Subcutaneous adipose tissue (tissue), 4 donors: ENCODE results near the gene BTBD2. TPM values are rescaled to one million over a fixed set of nuclear protein-coding genes. Genes with fewer than 3 reads are reported as not detected.

Experiments
- total RNA-seq, 4 donors: library from RNA; depleted of rRNA; stranded (reverse); fragments of >200 nt; gene quantifications; one replicate each; pipeline ENCODE4 v1.1.0, GENCODE V29; 2016
- TF ChIP-seq, protein P1 (sequence below): fragments of 450-650 bp; IDR thresholded peaks from one replicate; pipeline ENCODE4 v1.5.1; 2016; ENCODE audit warnings: low read depth, mild to moderate bottlenecking, control low read depth, antibody characterized with exemption, moderate library complexity

Gene BTBD2
- total RNA-seq, 4 donors from 2014 or later: 39.6 to 76.5 (median 54.3) TPM

- TF ChIP-seq, protein P1, sequence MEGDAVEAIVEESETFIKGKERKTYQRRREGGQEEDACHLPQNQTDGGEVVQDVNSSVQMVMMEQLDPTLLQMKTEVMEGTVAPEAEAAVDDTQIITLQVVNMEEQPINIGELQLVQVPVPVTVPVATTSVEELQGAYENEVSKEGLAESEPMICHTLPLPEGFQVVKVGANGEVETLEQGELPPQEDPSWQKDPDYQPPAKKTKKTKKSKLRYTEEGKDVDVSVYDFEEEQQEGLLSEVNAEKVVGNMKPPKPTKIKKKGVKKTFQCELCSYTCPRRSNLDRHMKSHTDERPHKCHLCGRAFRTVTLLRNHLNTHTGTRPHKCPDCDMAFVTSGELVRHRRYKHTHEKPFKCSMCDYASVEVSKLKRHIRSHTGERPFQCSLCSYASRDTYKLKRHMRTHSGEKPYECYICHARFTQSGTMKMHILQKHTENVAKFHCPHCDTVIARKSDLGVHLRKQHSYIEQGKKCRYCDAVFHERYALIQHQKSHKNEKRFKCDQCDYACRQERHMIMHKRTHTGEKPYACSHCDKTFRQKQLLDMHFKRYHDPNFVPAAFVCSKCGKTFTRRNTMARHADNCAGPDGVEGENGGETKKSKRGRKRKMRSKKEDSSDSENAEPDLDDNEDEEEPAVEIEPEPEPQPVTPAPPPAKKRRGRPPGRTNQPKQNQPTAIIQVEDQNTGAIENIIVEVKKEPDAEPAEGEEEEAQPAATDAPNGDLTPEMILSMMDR: no peak
Measured at GRCh38 chr19:1970806-1971502, 44.6 kb downstream of the BTBD2 start.

GRCh38 chr19:1970003-1970805 lies 45.3 kb downstream of the BTBD2 start:
- TF ChIP-seq, protein P1: no peak

DNA sequence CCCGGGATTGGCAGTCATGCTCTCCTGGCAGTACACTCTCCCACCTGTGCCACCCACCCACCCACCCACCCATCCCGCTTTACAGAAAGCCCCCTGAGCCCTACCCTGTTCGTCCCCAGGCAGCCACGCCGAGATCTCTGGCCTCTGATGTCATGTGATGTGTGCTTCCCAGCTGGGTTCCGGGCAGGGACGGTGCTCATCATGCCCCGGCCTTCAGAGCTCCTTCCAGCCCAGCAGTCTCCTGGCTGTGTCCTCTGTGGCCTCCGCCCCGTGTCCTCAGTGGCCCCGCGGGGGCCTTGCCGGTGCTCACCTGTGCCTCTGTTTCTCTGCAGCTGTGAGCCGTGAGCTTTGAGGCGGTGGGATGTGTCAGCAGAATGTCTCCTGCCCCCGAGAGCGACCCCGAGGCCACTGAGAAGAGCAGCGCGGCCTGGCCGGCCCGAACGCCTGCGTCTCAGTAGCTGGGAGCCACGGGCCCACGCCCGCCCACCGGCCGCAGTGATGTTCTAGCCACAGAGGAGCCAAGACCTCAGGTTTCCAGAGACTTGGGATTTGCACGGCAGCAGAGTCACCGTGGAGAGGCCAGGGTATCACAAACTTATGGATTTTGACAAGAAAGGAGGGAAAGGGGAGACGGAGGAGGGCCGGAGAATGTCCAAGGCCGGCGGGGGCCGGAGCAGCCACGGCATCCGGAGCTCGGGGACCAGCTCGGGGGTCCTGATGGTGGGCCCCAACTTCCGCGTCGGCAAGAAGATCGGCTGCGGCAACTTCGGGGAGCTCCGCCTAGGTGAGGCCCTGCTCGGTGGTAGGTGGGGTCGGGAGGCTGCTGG lies 46.1 kb downstream of the BTBD2 start:
- TF ChIP-seq, protein P1: no peak

DNA sequence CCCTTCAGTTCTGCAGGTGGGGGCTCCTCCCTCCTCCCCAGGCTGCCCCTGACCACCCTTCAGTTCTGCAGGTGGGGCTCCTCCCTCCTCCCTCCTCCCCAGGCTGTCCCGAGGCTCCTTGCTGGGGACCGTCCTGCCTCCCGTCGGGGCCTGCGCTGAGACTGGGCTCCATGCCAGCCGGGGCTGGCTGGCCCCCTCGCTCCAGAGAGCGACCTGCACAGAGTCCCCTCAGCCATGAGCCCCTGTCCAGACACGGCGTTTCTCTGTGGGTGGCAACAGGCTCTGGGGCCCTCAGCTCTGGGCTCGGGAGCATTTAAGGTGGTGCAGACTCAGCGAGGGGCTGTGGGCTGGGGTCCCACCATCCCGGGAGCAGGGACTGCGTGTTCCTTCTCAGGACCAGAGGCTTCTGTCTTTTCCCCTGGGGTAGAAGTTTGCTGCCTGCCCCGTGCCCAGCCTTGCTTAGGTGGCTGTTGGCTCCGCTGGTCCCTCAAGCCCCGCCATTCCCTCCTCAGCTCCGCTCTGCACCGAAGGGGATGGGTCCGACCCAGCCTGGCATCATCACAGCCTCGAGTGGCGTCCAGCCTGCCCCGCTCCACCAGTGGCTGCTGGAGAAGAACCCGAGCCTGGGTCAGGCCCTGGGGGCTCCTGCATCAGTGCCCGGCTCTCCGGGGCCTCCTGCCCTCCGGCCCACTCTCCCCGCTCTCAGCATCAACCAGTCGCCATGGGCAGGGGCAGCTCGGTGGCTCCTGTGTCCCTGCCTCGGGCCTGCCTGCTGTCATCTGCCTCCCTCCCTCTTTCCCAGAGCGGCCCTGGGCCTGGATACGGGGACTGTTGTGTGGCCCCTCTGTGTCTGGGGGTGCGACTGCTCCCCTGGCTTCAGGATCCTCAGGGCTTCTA lies 47.0 kb downstream of the BTBD2 start:
- TF ChIP-seq, protein P1: no peak

DNA sequence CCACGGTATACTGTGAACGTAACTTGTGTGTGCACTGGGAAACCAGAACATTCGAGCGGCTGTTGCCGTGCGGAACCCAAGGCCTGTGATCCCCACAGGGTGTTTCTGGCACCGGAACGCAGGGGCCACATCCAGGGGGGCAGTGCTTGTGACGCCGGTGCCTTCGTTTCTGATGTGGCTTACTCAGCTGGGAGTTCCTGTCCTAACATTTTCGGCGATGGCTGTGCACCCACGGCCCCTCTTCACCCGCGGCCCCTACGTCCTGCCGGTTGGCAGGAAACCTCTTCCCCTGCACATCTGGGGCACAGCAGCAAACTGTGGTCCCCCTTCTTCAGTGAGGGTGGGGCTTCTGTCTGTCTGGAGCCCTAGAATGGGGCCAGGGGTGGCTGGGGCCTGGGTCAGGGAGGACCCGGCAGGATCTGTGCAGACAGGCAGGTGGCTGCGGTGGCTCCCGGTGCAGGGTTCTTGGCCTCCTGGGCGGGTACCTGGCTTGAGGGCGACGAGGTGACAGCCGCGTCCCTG lies 48.4 kb downstream of the BTBD2 start:
- TF ChIP-seq, protein P1: no peak

DNA sequence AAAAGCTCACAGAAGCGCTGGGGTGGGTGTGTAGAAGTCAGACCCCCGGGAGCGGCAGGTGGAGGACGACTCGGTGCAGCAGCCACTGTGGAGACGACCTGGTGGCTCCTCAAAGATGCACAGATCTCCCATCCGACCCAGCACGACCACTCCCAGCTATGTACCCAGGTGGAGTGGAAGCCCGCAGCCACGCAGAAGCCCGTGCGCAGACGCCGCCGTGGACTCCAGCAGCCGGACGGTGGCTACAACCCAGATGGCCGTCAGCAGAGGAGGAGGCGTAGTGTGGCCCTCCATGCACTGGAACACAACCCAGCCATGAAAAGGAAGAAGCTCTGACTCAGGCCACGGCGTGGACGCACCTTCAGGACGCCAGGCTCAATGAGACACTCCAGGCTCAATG lies 52.8 kb downstream of the BTBD2 start:
- TF ChIP-seq, protein P1: no peak
